HFFc6 (cell line): ENCODE measurements around the gene UBP1. TPM values are rescaled to one million over a fixed set of nuclear protein-coding genes. Genes with fewer than 3 reads are reported as not detected.

Experiments used
- DNase-seq: peaks from one replicate; pipeline ENCODE4 v3.0.0-alpha.2; 2018
- H3K27ac Mint-ChIP-seq: 2 replicates; pipeline ENCODE4 v1.8.0; 2020; ENCODE audit warnings: mild to moderate bottlenecking, mixed read lengths
- H3K27me3 Mint-ChIP-seq: 2 replicates; pipeline ENCODE4 v1.8.0; 2021; ENCODE audit warnings: mild to moderate bottlenecking, moderate library complexity, mixed read lengths; ENCODE audit not compliant: insufficient read depth
- H3K36me3 Mint-ChIP-seq: 2 replicates; pipeline ENCODE4 v1.8.0; 2021; ENCODE audit warnings: low read depth, mixed read lengths
- H3K4me1 Mint-ChIP-seq: 2 replicates; pipeline ENCODE4 v1.8.0; 2020; ENCODE audit warnings: low read depth, mixed read lengths
- H3K4me3 Mint-ChIP-seq: 2 replicates; pipeline ENCODE4 v1.8.0; 2020; ENCODE audit warnings: mild to moderate bottlenecking, moderate library complexity, mixed read lengths
- H3K9me3 Mint-ChIP-seq: 2 replicates; pipeline ENCODE4 v1.8.0; 2020; ENCODE audit warnings: mild to moderate bottlenecking, mixed read lengths
- long read RNA-seq: library from polyadenylated mRNA; unstranded; transcript quantifications from one replicate; pipeline ENCODE4 v2.0.0, GENCODE V29; 2019
- total RNA-seq, 6 experiments: library from RNA; stranded (reverse); fragmentation: NEBNext Ultra II Directional; extraction: Animal tissue kit (Norgen Biotek cat#: 25700); gene quantifications; 2 replicates in 1 of 6; 3 replicates in 5 of 6; pipeline ENCODE4 v1.2.3, GENCODE V29; 2021
- TF ChIP-seq, protein P1 (sequence below): fragments of 200-600 bp; sonication (generic); IDR thresholded peaks from 2 replicates; pipeline ENCODE4 v1.5.0; 2021; ENCODE audit warnings: antibody characterized with exemption, mild to moderate bottlenecking

The UBP1 gene, protein sequence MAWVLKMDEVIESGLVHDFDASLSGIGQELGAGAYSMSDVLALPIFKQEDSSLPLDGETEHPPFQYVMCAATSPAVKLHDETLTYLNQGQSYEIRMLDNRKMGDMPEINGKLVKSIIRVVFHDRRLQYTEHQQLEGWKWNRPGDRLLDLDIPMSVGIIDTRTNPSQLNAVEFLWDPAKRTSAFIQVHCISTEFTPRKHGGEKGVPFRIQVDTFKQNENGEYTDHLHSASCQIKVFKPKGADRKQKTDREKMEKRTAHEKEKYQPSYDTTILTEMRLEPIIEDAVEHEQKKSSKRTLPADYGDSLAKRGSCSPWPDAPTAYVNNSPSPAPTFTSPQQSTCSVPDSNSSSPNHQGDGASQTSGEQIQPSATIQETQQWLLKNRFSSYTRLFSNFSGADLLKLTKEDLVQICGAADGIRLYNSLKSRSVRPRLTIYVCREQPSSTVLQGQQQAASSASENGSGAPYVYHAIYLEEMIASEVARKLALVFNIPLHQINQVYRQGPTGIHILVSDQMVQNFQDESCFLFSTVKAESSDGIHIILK
- 10 to 100 TPM; 62.0 to 69.0 (median 64.0) TPM for total RNA-seq
- long read RNA-seq, full-length matches to known transcripts, result 2 of 15 reads
- long read RNA-seq, partial matches to known transcripts, result 0 of 15 reads
- long read RNA-seq, other reads (novel, unspliced or antisense), result 13 of 15 reads

DNA sequence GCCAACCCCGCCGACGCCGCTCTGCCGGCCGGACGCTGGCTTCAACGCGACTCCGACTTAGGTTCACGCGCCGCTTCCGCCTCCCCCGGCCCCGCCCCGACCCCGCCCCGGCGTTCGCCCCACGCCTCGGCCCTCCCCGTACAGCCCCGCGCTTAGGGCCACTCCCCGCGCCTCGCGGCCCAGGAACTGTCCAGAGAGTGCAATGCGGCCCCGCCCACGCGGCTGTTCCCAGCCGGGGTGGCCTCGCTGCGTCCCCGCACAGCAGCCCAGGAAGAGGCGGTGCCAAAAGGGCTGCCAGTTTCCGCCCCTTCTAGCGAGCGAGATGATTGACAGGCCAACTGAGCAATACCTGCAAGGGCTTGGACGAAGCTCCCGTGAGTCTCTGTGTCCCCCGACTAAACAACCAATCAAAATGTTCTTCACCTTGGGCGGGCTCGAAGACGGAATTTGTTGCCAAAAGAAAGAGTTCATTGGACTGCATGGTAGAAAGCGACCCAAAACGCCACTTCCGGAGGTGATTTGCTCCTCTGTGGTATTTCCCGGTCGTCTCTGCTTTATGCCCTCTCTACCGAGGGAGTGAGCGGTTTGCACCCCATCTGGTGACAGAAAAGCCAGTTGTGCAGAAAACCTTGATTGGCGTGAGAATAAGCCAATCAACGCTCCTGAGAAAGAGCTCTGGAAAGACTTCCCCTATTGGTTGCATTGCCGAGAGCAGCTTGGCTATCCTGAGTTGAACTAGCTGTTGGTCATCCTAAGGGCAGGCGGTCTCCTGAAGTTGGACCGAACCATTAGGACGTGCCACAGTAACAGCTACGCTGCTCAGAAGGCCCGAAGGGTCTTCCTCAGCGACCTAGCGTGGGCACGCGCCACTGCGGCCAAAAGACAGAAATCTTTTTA is at the start of gene UBP1:
Gene UBP1 (minus strand): TSS at position 78 of the 897 bp plus-strand sequence. CDS start 557 bp downstream, outside the sequence.
- H3K9me3 Mint-ChIP-seq, result no peaks in the 10 kb centered on the region
- peak; percentile 100 for DNase-seq
- H3K4me1 Mint-ChIP-seq, result peaks cover 45% of the 10 kb centered on the region
- TF ChIP-seq, protein P1, sequence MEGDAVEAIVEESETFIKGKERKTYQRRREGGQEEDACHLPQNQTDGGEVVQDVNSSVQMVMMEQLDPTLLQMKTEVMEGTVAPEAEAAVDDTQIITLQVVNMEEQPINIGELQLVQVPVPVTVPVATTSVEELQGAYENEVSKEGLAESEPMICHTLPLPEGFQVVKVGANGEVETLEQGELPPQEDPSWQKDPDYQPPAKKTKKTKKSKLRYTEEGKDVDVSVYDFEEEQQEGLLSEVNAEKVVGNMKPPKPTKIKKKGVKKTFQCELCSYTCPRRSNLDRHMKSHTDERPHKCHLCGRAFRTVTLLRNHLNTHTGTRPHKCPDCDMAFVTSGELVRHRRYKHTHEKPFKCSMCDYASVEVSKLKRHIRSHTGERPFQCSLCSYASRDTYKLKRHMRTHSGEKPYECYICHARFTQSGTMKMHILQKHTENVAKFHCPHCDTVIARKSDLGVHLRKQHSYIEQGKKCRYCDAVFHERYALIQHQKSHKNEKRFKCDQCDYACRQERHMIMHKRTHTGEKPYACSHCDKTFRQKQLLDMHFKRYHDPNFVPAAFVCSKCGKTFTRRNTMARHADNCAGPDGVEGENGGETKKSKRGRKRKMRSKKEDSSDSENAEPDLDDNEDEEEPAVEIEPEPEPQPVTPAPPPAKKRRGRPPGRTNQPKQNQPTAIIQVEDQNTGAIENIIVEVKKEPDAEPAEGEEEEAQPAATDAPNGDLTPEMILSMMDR, result peak; percentile 28; the same call in 1 of the 2 replicates
- peaks cover 22% of the 10 kb centered on the region for H3K36me3 Mint-ChIP-seq
- H3K4me3 Mint-ChIP-seq, result peak within 1 kb of the TSS; percentile 99
- H3K27me3 Mint-ChIP-seq, result peaks cover 6% of the 10 kb centered on the region
- H3K27ac Mint-ChIP-seq, result peak within 1 kb of the TSS; percentile 100

DNA sequence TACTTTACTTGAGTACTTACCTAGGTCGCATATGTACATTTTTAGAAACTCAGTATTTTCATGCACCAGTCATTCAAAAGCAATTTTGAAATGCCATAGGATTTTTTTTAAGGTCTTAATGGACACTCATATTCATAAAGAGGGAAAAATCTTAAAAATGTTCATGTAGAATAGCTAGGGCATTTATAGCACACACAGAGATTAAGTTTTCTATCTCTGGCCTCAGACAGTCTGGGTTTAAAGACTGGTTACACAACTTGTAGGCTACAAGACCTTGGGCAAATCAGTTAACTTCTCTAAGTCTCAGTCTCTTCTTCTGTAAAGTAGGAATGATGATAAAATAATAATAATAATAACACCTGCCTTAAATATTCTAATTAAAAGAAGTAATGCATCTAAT is 48.5 kb upstream of the UBP1 start:
- TF ChIP-seq, protein P1, result no peak
- DNase-seq, result no peak
- H3K27me3 Mint-ChIP-seq, result no peaks in the 10 kb centered on the region; the same call in 1 of the 2 replicates
- H3K4me1 Mint-ChIP-seq, result no peaks in the 10 kb centered on the region
- H3K27ac Mint-ChIP-seq, result no peak overlapping the region
- no peak overlapping the region for H3K4me3 Mint-ChIP-seq
- no peaks in the 10 kb centered on the region for H3K9me3 Mint-ChIP-seq
- no peaks in the 10 kb centered on the region for H3K36me3 Mint-ChIP-seq

DNA sequence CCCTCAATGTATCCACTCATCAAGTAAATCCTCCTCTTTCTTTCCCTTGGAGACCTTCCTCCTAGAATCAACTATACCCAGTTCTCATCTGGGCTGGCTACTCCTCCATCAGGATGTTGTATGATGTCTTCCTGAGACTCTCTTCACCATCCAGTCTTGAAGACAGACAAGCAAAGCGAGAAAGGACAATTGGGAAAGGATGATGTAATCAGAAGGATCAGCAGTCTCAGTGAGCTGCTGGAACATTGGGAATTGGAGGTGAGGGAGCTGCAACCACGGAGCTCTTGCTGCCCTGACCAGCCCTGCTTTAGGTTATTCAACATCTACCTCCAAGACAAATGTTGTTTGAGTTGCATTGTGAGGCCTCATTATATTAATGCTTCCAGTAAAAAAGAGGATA is 48.0 kb upstream of the UBP1 start:
- no peaks in the 10 kb centered on the region for H3K9me3 Mint-ChIP-seq
- H3K4me1 Mint-ChIP-seq, result no peaks in the 10 kb centered on the region

DNA sequence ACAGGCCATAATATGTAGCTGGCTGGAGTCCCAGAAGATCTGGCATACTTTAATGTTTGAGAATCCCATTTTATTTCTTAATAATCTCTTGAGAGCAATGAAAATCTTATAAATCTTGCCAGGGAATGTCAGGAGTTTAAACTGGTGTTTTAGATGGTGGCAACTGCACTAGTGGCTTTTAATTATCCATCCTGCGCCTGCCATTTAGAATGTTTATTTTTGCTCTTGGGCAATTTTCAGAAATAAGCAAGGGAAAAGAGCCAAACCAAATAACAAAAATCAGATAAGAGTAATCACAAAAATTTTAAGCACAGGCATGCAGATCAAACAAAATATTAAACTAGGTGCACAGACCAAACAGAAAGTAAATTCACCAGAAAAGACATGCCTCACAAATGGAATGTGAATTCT is 41.9 kb upstream of the UBP1 start:
- no peaks in the 10 kb centered on the region; the same call in 1 of the 2 replicates for H3K27me3 Mint-ChIP-seq
- H3K36me3 Mint-ChIP-seq, result peaks cover 13% of the 10 kb centered on the region; the same call in 1 of the 2 replicates
- H3K9me3 Mint-ChIP-seq, result peaks cover 18% of the 10 kb centered on the region
- peaks cover 9% of the 10 kb centered on the region for H3K4me1 Mint-ChIP-seq
- peak overlapping the region; percentile 3; the same call in 1 of the 2 replicates for H3K4me3 Mint-ChIP-seq
- DNase-seq, result no peak
- TF ChIP-seq, protein P1, result no peak
- no peak overlapping the region for H3K27ac Mint-ChIP-seq

More for the DNA sequence above, 48.0 kb upstream of the UBP1 start:
- Mint-ChIP-seq H3K27me3 (no peaks in the 10 kb centered on the region; the same call in 1 of the 2 replicates), H3K27ac (no peak overlapping the region), H3K4me3 (no peak overlapping the region), H3K36me3 (no peaks in the 10 kb centered on the region)
- DNase-seq, result no peak
- TF ChIP-seq, protein P1, result no peak

DNA sequence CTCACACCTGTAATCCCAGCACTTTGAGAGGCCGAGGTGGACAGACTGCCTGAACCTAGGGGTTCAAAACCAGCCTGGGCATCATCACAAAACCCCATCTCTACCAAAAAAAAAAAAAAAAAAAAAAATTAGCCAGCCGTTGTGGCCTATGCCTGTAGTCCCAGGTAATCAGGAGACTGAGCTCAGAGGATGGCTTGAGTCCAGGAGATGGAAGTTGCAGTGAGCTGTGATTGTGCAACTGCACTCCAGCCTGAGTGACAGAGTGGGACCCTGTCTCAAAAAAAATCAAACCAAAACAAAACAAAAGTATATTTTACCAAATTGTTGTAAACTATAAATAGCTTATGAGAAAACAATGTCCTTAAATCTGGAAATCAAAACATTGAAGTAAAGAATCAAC is 34.7 kb upstream of the UBP1 start:
- Mint-ChIP-seq H3K4me3 (no peak overlapping the region), H3K9me3 (peaks cover 3% of the 10 kb centered on the region; the same call in 1 of the 2 replicates), H3K27ac (no peak overlapping the region), H3K36me3 (peaks cover 2% of the 10 kb centered on the region; the same call in 1 of the 2 replicates), H3K4me1 (no peaks in the 10 kb centered on the region), H3K27me3 (no peaks in the 10 kb centered on the region)
- TF ChIP-seq, protein P1, result no peak
- DNase-seq, result no peak
